NCI-H1105 (cell line): ENCODE data around the gene PAX3.
A peak's percentile ranks its signal among the peaks of the same experiment; 100 is the strongest.

ENCODE experiments used
- DNase-seq: peaks from one replicate; lab custom pipeline; 2025; lab: John Stamatoyannopoulos, UW

PAX3 gene

DNA sequence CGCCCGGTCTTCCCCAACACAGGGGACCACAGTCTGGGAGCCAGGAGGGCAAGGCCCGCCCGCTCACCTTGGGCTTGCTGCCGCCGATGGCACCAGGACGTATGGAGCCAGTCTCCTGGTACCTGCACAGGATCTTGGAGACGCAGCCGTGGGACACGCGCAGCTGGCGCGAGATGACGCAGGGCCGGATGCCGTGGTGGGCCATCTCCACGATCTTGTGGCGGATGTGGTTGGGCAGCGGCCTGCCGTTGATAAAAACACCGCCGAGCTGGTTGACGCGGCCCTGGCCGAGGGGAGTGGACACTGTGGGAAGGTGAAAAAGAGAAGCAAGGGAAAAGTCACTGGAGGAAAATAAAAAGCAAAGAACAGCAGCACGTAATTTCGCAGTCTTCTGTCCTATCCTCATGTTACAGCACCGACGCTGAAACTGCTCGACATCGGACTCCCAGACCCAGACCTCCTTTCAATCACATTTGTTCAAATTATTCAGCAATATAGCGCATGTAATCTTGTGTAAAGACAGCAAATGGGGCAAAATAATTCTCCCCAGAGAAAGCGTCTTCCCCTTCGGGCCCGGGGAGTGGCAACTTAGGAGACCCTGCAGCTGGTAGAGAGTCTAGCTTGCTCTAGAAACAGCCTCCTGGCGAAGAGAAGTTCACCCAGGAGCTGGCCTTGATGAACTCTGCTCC, 1.7 kb downstream of the PAX3 start:
- DNase-seq = no peak

DNA sequence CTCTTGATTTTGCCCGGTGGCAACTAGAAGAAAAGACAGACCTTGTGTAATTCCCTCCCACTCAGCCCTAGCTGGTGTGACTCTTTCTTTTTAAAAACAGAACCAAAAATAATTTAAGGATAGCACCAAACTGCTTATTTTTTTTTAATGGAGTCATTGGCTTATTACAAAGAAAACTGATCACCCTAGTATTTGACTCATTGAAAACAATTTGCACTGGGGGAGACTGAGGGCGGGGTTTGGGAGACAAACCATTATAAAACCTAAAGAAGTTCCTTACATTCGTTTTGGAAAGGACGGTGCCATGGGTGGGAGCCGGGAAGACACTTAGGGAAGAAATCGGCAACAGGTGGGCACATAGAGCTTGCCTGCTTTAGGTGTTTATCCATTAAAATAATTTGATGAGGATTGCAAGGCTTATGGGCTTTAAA, 2.5 kb downstream of the PAX3 start:
- no peak for DNase-seq

DNA sequence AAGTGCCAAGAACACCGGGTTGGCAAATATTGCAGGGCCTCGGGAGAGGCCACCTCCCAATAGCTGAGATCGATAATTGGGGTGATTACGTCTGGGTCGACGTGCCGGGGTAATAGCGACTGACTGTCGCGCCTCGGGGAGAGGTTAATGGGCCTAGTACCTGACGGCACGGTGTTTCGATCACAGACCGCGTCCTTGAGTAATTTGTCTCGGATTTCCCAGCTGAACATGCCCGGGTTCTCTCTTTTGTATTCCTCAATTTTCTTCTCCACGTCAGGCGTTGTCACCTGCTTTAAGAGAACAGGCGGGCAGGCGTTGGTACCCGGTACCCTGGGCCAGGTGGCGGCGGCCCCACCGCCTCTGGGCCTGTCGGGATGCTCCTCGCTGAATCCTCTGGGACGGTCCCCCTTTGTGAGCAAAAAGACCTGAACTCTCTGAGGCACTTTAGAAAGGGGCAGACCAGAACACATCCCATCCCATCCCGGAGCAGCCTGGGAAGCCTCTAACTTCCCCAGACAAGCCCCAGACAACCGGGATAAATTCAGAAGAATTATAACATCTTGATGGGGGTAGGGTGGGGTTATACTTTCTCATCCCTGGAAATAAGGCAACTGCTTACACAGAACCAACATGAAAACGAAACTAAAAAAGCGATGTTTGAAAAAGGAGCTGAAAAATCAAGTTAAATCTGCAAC, 3.3 kb downstream of the PAX3 start:
- DNase-seq = no peak

DNA sequence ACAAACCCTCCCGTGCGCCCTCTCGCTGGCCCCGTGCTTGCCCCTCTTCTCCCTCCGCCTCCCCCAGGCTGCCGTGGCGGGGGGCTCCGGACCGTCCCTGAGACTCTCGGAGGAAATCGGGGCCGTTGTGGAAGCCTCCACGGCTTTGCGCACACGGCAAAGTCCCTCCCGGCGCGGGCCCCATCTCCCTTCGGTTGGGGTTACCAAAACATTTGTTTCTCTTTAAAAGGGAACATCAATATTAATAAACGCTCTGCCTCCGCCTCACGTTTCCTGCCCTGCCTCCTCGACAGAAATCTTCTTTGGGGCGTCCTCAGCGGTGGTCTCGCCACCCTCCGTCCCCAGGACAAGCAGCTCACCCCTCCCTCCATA, 3.8 kb downstream of the PAX3 start:
- DNase-seq = no peak

DNA sequence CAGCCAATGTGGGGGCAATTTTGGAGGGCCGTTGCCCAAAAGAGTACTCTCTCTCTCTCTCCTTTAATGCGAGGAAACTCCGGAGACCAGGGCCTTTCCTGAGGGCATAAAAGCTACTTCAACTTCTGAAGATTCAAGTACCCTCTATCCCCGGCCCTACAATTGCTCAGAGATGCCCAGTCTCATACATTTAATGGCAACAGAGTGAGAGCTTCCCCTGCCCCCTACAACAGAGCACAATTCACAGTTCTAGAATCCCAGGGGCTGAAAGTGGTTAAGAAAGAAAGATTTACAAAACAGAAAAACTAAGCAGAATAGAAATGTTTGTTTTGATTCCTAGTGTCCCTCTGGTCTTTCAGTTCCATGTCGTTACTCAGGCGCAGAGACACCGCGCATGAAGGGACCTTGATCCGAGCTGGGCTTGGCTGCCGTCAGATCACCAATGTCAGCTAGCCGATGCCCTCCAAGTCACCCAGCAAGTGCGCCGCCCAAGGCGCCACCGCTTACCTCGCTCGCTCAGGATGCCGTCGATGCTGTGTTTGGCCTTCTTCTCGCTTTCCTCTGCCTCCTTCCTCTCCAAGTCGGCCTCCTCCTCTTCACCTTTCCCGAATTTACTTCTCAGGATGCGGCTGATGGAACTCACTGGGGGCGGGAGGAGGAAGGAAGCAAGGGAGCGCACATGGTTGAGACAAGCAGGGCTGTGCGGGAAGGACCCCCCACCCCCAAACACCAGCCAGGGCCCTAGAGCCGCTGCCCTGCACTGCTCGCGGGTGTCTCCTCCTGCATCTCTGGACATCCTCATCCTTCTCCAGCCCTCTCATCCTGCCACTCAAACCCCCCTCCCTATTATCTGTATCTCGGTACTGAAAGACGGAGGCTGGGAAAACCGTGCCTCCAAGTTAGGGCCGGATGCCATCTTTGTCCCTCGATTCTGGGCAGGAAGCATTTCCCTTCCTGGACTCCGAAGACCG, 4.9 kb downstream of the PAX3 start:
- DNase-seq = no peak

DNA sequence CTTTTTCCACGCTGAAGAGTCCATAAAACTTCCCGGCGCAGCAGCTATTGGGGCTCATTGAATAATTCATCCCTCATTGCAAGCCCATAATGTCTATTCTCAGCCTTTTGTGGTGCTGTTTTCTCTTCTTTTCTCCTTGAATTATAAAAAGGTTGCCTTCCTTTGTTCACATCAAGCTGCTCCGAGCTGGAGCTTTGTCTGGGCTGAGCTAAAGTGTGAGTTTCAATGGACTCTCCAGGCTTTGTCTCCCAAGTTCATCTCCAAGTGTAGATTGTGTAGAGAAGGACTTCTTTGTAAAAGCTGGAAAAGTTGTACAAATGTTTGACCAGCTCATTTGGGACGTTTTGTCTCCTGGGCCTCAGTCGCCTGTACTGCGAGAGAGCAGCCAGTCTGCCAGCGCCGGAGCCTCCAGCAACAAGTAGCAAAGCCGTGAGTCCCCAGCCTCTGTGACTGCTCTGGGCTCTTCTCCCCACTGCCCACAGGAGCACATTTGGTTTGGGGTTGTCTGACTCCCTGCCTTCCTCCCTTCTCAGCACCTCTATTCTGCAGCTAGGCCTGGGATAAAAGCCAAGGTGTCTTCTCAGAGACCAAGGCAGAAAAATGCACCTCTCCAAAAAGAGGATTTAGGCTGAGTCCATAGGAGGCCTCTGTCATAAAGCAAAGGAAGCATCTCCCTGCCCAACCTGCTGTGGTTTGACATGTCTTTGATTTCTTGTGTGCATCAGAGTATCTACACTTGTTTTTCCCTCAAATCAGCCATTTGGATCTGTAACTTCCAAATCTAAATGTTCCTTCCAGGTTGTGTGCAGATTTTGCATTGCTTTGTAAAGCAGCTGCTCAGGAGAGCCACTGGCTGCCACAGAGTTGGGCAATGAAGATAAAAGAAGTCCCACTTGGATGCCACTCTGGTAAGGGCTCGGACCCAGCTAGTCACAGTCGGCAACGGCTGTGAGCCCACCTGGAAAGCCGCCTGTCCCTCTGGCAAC, 6.4 kb downstream of the PAX3 start:
- DNase-seq = no peak

DNA sequence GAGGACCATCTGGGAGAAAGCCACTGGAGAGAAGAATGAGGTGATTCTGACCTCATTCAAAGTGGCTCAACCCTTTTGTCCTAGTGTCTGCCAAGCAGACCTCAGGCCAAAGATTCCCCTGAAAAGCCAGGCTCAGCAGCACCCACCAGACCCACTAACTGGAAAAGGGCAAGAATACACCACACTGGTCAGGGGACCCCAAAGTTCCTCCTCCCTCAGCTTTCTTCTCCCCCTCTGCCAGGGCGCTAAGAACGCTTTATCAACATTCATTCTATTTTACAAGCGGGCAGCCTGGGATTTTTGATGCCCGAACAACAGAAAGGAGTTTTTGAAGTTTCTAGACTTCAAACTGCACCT, 7.3 kb downstream of the PAX3 start:
- DNase-seq = no peak

DNA sequence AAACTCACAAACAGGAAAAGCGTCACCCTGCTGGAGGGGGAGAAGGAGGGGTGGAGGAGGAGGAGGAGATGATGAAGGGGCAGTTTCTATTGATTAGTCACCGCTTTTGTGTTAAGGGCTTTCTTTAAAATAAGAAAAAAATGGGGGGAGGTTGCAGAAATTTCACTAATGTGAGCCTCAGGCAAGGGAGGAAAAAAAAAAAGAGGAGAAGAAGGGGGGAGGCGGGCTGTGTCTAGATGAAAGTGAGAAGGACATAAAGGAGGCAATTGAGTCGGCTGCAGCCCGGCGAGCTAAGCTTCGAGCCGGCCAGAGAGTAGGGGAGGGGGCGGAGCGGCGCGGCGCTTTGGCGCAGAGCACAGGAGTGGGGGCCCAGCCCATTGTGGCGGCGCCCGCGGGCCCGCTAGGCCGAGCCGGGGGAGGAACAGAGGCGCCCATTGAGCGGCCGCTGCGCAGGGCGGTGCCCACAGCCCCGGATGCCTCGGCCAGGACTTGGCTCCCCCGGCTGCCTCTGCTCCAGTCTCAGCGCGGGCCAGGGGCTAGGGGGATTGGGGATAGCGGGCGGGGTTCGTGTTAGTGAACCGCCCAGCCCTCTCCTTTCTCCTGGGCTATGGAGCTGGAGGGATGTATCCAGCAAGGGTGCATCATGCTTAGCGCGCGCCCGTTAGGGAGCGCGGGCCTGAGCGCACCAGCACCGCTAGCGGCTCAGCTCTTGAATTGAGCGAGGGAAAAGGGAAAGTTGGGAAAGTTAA, 7.9 kb downstream of the PAX3 start:
- no peak for DNase-seq

DNA sequence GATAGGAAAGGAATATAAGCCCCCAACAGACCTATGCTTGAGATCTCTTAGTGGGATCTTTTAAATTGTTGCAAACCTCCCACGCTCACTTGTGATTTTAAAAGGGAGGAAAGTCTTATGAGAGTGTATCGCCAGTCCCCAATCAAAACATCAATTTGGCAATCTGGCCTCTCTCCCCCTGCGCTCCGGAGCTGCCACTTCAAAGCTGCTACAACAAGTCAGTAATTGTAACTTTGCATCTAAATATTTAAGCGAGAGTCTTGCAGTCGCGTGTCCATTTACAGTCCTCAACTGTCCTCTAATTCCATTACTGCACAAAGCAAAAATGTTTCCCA, 8.4 kb downstream of the PAX3 start:
- DNase-seq = no peak

DNA sequence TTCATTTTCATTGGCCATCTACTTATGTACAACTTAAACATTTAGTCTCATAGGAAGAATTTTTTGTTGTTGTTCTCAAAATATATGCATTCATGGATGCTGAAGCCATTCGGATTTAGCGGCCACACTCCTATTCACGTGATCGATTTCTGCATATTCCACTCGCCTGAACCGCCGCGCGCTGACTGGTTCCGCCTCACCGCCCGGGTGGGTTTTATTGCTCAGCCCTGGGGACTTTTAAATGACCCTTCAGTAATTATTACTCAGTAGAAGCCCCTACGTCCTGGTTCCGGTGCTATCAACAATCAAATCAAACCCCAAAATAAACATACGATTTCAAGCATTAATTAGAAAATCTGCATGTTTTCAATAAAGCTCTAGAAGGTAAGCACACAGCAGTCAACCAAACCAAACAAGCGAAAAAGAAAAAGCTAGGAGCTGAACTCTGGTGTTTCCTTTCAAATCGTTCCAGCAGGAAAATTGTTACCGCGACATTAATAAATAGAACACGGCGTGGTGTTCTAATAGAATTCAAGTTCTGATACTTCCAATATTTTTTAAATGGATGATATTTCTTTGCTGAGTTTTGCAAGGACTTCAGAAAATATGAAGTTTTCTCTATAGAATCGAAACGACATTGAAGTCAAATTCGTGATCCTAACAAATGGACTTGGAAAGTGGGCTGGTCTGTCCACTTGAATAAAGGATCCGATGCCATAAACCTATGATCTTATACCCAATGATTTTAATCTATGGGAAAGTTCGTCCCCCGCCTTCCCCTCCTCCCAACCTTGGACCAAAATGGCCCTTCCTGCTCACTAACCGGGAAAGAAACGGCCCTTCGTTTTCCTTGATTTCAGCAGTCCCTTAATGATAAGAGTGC, 9.3 kb downstream of the PAX3 start:
- DNase-seq = no peak

DNA sequence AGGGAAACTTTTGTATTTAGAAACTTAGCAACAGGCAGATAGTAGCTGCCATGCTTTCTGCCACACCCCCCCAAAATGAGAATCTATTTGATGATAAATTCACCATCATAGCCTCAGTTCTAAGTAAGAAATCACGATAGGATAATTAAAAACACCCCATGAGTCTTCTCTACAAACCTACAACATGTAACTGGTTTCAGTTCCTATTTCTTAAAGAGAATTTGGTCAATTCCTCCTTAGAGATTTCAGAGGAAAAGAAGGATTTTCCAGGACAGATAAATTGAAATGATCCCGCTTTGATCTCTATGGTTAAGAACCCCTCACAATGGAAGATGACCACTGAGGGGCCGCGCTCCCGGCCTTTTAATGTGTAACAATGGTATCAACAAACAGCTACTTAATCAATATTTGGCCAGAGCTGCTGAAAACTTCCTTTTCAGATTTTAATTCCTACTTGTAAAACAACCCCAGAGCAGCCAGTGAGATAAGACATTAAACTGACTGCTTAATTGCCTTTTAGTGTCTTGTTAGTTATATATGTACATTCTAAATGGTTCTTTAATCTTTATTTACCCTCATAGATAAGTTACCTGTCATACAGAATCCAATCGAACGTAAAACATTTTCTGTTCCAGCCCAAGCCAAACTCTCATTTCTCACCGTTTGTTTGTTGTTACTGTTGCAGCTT, 10.1 kb downstream of the PAX3 start:
- DNase-seq = no peak

DNA sequence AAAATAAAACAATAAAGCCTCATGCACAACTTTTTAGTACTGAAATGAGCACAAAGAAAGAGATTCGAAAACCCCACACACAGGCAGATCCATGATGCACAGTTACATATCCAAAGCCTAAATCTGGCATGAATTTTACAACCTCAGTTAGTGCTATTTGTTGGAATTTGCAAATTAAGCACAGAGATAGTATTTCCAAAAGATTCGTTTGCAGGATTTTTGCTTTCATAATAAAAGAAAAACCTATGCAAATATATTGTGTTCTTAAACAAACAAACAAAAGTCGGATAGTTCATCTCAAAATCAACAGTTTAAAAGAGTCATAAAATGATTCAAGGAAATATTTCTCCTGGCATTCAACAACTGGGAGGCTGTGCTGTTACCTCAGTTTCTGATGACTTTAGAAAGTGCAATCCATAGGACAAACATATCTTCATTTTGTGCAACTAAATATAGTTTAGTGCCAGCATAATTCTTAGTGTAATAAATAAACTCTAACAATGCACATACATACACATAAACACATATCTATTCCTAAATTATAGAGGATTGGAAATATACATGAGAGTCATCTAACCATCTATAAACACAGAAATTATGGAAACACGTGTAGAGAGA, 10.8 kb downstream of the PAX3 start:
- no peak for DNase-seq

DNA sequence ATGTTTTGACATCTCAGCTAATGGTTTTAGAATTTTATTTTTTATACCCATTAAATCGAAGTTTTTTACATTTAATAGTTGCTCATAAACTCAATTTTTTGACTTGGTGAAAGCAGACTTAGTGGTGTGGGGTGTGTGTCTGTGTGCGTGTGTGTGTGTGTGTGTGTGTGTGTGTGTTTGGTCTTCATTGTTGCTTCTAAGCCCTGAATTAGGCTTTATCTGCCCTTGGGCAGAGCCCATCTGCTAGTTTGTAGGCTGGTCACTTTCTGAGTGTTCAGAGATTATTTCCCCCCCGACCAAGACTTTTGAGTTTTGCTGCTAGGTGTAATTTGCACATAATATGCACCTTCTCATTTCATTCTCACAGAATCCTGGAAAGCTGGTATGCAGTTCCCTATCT, 14.3 kb downstream of the PAX3 start:
- DNase-seq = no peak

DNA sequence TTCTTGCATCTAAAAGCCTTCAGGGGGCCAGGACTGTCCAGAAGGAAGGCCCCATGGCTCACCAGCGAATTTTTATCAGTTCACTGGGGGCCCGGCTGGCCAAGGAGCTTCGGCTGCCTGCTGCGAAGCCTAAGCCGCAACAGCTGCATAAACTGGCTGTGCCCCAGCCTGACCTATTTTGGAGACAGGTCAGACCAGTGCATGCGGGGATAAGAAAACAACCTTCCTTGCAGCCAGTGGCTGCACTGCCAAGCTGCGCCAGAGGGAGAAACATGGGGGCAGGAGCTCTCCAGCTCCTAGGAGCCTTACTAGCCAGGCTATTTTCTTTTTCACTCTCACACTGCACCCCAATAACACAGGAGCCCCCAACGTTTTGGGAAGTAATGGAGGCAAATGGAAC, 15.2 kb downstream of the PAX3 start:
- DNase-seq = no peak

DNA sequence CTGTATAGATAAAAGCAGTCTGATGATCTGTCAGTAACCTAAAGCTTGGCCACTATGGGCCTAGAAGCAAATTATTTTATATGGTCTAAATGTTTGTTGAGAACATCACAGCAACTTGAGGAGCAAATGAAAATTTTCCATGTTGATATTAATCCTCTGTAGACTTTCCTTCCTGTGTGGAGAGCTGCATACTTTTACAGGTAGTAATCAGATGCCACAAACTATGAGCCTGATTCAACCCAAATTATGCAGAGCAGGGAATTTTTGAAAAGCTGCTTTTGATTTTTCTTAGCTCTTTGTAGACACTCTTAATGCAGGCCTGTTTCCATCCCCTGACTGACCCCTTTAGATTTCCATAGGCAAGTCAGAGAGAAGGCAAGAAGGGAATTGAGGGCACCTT, 17.3 kb downstream of the PAX3 start:
- no peak for DNase-seq

DNA sequence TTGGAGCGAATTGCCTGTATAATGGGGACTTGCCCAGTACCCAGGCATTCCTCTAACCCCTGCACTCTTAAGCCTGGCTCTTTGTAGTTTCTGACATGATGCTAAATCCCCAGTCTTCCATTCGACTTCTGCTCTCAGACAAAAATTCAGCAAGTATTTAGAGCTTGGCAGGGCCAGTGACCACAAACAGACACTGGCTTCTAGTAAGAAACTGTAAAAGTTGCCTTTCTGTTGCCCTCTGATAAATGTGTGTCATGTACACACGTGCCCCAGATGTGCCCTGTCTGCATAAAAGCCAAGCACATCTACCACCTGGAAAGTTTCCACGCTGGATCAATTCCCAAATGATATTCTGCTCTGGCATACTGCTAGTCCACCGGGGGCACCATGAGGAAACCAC, 18.0 kb downstream of the PAX3 start:
- no peak for DNase-seq

DNA sequence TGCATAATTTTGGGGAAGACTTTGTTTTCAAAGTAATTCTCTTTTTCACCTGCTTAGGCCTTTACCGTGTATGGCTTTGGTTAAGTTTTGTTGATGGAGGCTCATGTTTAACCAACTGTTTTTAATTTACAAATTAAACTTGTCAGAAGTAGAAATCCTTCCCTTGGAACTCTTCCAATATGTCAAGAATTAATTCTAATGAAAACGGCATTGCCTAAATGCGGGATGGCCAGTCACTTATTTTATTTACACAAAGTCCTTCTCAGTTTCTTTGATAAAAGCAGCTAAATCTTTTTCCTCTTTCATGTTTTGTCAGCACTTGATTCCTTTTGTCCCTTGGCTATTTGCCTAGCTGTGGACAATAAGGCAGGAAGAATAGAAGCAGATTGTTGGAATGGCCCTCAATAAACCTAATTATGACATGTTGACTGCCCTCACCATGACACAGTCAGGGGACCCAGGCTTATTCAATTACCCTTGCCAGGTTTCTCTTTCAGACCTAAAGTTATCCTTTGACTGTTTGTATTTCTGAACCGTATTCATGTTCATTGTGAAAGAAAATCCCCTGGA, 26.3 kb downstream of the PAX3 start:
- peak; percentile 65 for DNase-seq

DNA sequence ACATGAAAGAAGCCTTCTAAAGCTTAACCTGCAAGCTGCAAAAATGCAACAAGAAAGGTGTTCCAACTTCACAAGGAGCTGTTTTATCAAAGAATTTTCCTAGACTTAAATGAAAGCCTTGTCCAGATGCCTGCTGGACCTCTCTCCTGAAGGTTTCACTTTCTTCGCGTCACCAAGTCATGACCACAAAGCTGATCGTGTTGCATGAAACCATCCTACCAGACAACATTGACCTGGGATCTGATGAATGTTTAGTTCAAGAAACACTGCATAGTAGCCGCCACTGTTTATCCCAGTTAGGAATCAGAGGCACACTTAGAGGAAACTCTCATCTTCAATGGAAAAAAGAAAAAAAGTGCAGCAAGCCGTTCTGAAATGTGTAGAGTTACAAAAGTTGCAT, 26.9 kb downstream of the PAX3 start:
- DNase-seq = no peak

DNA sequence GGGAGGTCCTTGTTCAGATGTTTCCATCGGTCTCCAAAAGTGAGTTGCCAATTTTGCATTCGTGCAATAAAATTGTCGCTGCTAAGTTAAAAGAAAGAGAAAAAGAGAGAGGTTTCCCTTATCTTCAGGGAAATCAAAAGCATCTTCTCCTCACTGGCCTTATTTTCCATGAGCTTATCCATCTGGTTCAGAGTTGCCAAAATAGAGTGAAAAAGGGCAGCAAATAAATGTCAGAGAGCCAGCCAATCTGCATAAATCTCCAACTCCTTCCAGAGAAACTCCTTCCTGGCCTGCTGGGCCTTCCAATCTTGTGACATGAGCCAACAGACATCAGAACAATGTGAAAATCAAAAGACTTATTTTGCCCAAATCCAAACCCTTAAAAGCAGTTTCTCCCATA, 28.4 kb downstream of the PAX3 start:
- DNase-seq = no peak
